ENCODE results near the gene GTF2E1. TPM values are rescaled to one million over a fixed set of nuclear protein-coding genes. Genes with fewer than 3 reads are reported as not detected.

Gene GTF2E1
- total and polyA plus RNA-seq, 9 of the 15 experiments (the other 6 are each of a cell fraction or from before 2014, with no cell fraction given) = 12.9 to 23.5 (median 15.4) TPM

GRCh38 chr3:120820748-120821147, 78.2 kb downstream of the GTF2E1 start:
- Histone ChIP-seq H3K9me3 (replicated peaks; ENCODE audit: control insufficient read depth, insufficient read depth, low read depth, low read length) (no peaks in the 10 kb centered on the region), H3K9me1 (ENCODE audit: control insufficient read depth, insufficient read depth, low read length) (no peaks in the 10 kb centered on the region), H3K4me1 (replicated peaks in 1 of 2; ENCODE audit: control insufficient read depth in 2 of 2, insufficient read depth in 2 of 2, low read length in 2 of 2) (no peaks in the 10 kb centered on the region), H4K20me1 (replicated peaks; ENCODE audit: control insufficient read depth, insufficient read depth, low read length) (no peaks in the 10 kb centered on the region), H3K4me2 (ENCODE audit: insufficient read depth, low read length) (no peak overlapping the region), H3K27ac (ENCODE audit: extremely low read depth, low read depth, low read length) (no peak overlapping the region), H3K9ac (ENCODE audit: insufficient read depth in 1 of 2, low read depth in 2 of 2, low read length in 2 of 2) (no peak overlapping the region), H2AFZ (ENCODE audit: low read depth, low read length) (no peak overlapping the region), H3K4me3 (no peak overlapping the region), H3K79me2 (ENCODE audit: control insufficient read depth, insufficient read depth, low read length) (no peaks in the 10 kb centered on the region), H3K36me3 (ENCODE audit: control insufficient read depth, insufficient read depth, low read length) (no peaks in the 10 kb centered on the region), H3K27me3 (ENCODE audit: control insufficient read depth in 2 of 2, insufficient read depth in 2 of 2, low read length in 2 of 2) (no peaks in the 10 kb centered on the region)
- WGBS (ENCODE audit: insufficient coverage, low coverage, missing lambda C conversion rate) = 0% methylated on average over 3 of the region's 3 CpGs
- intact Hi-C loops (cut with micrococcal nuclease) = no loop called here
- no peak for ATAC-seq
- DNase-seq (ENCODE audit: extremely low read depth in 1 of 4, low spot score in 3 of 4) = no peak
- in situ Hi-C loops (cut with MboI) = no loop called here
- no TSS peak for BruUV-seq (replicated peaks)
- ChIA-PET CTCF (ENCODE audit: low intra/inter-chr PET ratio) (no interaction called here), POLR2A (no interaction called here)
- TF ChIP-seq RFX1 (IDR thresholded peaks at IDR 0.05) (peak; percentile 11; the same call in 1 of the 2 replicates), ETS1 (conservative IDR thresholded peaks at IDR 0.05; ENCODE audit: control insufficient read depth, low read depth, low read length) (no peak)
- no peak for FAIRE-seq

GRCh38 chr3:120821426-120821825, 78.9 kb downstream of the GTF2E1 start:
- ChIA-PET POLR2A (no interaction called here), CTCF (ENCODE audit: low intra/inter-chr PET ratio) (no interaction called here)
- FAIRE-seq = no peak

More at GRCh38 chr3:120821426-120821825, 78.9 kb downstream of the GTF2E1 start:
- H3K4me1 ChIP-seq (replicated peaks in 1 of 2; ENCODE audit: control insufficient read depth in 2 of 2, insufficient read depth in 2 of 2, low read length in 2 of 2) = no peaks in the 10 kb centered on the region
- H4K20me1 ChIP-seq (replicated peaks; ENCODE audit: control insufficient read depth, insufficient read depth, low read length) = no peaks in the 10 kb centered on the region
- DNase-seq (ENCODE audit: extremely low read depth in 1 of 4, low spot score in 3 of 4) = no peak
- H3K79me2 ChIP-seq (ENCODE audit: control insufficient read depth, insufficient read depth, low read length) = no peaks in the 10 kb centered on the region
- H3K9me1 ChIP-seq (ENCODE audit: control insufficient read depth, insufficient read depth, low read length) = no peaks in the 10 kb centered on the region
- no peak for ATAC-seq
- H3K9me3 ChIP-seq (replicated peaks; ENCODE audit: control insufficient read depth, insufficient read depth, low read depth, low read length) = no peaks in the 10 kb centered on the region
- no peak overlapping the region for H3K4me2 ChIP-seq (ENCODE audit: insufficient read depth, low read length)
- TF ChIP-seq CTCF (IDR thresholded peaks at IDR 0.05 in 2 of 3, conservative IDR thresholded peaks at IDR 0.05 in 1 of 3; ENCODE audit: insufficient read depth in 2 of 3, low read depth in 1 of 3, low read length in 3 of 3) = no peak
- no peak overlapping the region for H3K27ac ChIP-seq (ENCODE audit: extremely low read depth, low read depth, low read length)
- no peak overlapping the region for H3K9ac ChIP-seq (ENCODE audit: insufficient read depth in 1 of 2, low read depth in 2 of 2, low read length in 2 of 2)
- H3K36me3 ChIP-seq (ENCODE audit: control insufficient read depth, insufficient read depth, low read length) = no peaks in the 10 kb centered on the region
- no peak overlapping the region for H3K4me3 ChIP-seq
- no TSS peak for BruUV-seq (replicated peaks)
- intact Hi-C loops (cut with micrococcal nuclease) = no loop called here
- H3K27me3 ChIP-seq (ENCODE audit: control insufficient read depth in 2 of 2, insufficient read depth in 2 of 2, low read length in 2 of 2) = no peaks in the 10 kb centered on the region
- H2AFZ ChIP-seq (ENCODE audit: low read depth, low read length) = no peak overlapping the region
- in situ Hi-C loops (cut with MboI) = no loop called here
